Panc1 (cell line): ENCODE results near the gene VSIG8. TPM values are rescaled to one million over a fixed set of nuclear protein-coding genes. Genes with fewer than 3 reads are reported as not detected.

Experiments
- ATAC-seq: fragments of 200-7000 bp; cut with Tn5 transposase; 2 replicates; pipeline ENCODE4 v1.9.1; 2020; ENCODE audit warnings: mild to moderate bottlenecking, moderate library complexity
- BruUV-seq: library from RNA; stranded (reverse); fragments of 400-500 nt; replicated peaks from 2 replicates; lab custom pipeline; 2021; lab: Mats Ljungman, UMichigan
- CTCF ChIA-PET: fragments of 300-600 bp; sonication (Branson Sonifier 250); formaldehyde crosslinking; loops from one replicate; lab custom pipeline; 2022; ENCODE audit warnings: antibody characterized with exemption; lab: Charles Lee
- POLR2A ChIA-PET: fragments of 300-600 bp; sonication (Branson Sonifier 250); formaldehyde crosslinking; loops from one replicate; lab custom pipeline; 2022; ENCODE audit warnings: antibody characterized with exemption; lab: Charles Lee
- DNase-seq: peaks from one replicate; pipeline ENCODE4 v3.0.0-alpha.2; 2010; ENCODE audit warnings: low read depth, low spot score
- H3K27ac ChIP-seq: 2 replicates; pipeline ENCODE4 v1.5.1; 2011; ENCODE audit warnings: mild to moderate bottlenecking, low read length, inconsistent platforms
- H3K27me3 ChIP-seq: fragments of 200-500 bp; sonication (Bioruptor generic); 2 replicates; pipeline ENCODE4 v1.6.0; 2014; ENCODE audit warnings: low read length, inconsistent platforms; ENCODE audit not compliant: control insufficient read depth, insufficient read depth
- H3K36me3 ChIP-seq: fragments of 200-500 bp; sonication (Bioruptor generic); 2 replicates; pipeline ENCODE4 v1.5.1; 2014; ENCODE audit warnings: inconsistent platforms, mild to moderate bottlenecking, low read length, moderate library complexity; ENCODE audit not compliant: control insufficient read depth, insufficient read depth
- H3K4me1 ChIP-seq: 2 replicates; pipeline ENCODE4 v1.5.1; 2011; ENCODE audit warnings: inconsistent platforms, mild to moderate bottlenecking, low read length, moderate library complexity; ENCODE audit not compliant: control insufficient read depth, insufficient read depth
- H3K4me3 ChIP-seq, 2 experiments: 2 replicates each; pipeline ENCODE4 v1.5.1; 2011 to 2012; ENCODE audit warnings: low read depth in 2 of 2, low read length in 2 of 2, mild to moderate bottlenecking in 2 of 2, inconsistent platforms in 1 of 2, moderate library complexity in 1 of 2
- H3K9me3 ChIP-seq: fragments of 200-500 bp; sonication (Bioruptor generic); 2 replicates; pipeline ENCODE4 v1.5.1; 2014; ENCODE audit warnings: low read depth, mild to moderate bottlenecking, inconsistent platforms, low read length, moderate library complexity; ENCODE audit not compliant: control insufficient read depth, insufficient read depth
- CTCF ChIP-seq: fragments of 450-650 bp; IDR thresholded peaks from 2 replicates; pipeline ENCODE4 v1.5.1; 2017; ENCODE audit warnings: mild to moderate bottlenecking
- POLR2AphosphoS5 ChIP-seq: IDR thresholded peaks from 2 replicates; pipeline ENCODE4 v1.6.1; 2012; ENCODE audit warnings: mild to moderate bottlenecking, low read depth, low read length, moderate library complexity
- SIN3A ChIP-seq: IDR thresholded peaks from 2 replicates; pipeline ENCODE4 v1.6.1; 2012; ENCODE audit warnings: low read depth, mild to moderate bottlenecking, low read length, moderate library complexity, borderline replicate concordance; ENCODE audit not compliant: insufficient read depth
- TCF7L2 ChIP-seq: IDR thresholded peaks from 2 replicates; pipeline ENCODE4 v1.6.1; 2011; ENCODE audit warnings: mild to moderate bottlenecking, low read depth, low read length, inconsistent platforms
- in situ Hi-C: cut with HindIII; loops from 2 replicates; pipeline ENCODE4 v1.10.0; 2016; ENCODE audit warnings: low sequenced_read_pairs, low pct_unique_long_range_greater_than_20kb
- intact Hi-C: fragments of 100-400 bp; cut with micrococcal nuclease; formaldehyde crosslinking; loops from one replicate; pipeline ENCODE4 v1.10.0; 2022; ENCODE audit not compliant: unreplicated experiment
- total RNA-seq: library from RNA; stranded (reverse); gene quantifications from one replicate; pipeline ENCODE4 v1.2.1, GENCODE V29; 2021; ENCODE audit not compliant: unreplicated experiment
- TF ChIP-seq, protein P1 (sequence below), 2 experiments: IDR thresholded peaks; 2 replicates each; pipeline ENCODE4 v1.6.1; 2011 to 2012; ENCODE audit warnings: low read depth in 2 of 2, control low read depth in 1 of 2, low read length in 1 of 2, mild to moderate bottlenecking in 1 of 2, moderate library complexity in 1 of 2; ENCODE audit not compliant: insufficient read depth in 1 of 2

VSIG8 gene
- total RNA-seq, 1 experiment from 2014 or later, result not detected

DNA sequence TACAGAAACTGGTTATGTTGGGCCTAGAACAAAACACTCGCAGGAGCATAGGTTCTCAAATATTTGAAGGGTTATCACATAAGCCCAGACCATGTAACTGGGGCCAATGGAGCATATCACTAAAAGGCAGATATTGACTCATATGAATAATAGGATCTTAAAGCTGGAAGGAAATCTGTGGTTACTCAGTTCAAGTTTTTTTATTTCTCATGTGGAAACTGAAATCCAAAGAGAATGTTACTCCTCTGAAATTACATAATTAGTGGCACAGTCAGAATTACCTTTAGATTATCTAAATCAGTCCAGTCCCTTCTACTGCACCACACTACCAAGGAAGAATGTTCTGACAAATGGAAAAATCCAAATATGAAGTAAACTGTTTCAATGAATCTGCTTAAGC is 23.7 kb downstream of the VSIG8 start:
- POLR2A ChIA-PET, result no interaction called here
- Histone ChIP-seq H3K4me3 (no peak overlapping the region), H3K4me1 (no peaks in the 10 kb centered on the region), H3K27me3 (no peaks in the 10 kb centered on the region), H3K36me3 (no peaks in the 10 kb centered on the region), H3K27ac (no peak overlapping the region), H3K9me3 (no peaks in the 10 kb centered on the region)
- TF ChIP-seq CTCF (no peak), SIN3A (no peak), POLR2AphosphoS5 (no peak), TCF7L2 (no peak)
- TF ChIP-seq, protein P1, sequence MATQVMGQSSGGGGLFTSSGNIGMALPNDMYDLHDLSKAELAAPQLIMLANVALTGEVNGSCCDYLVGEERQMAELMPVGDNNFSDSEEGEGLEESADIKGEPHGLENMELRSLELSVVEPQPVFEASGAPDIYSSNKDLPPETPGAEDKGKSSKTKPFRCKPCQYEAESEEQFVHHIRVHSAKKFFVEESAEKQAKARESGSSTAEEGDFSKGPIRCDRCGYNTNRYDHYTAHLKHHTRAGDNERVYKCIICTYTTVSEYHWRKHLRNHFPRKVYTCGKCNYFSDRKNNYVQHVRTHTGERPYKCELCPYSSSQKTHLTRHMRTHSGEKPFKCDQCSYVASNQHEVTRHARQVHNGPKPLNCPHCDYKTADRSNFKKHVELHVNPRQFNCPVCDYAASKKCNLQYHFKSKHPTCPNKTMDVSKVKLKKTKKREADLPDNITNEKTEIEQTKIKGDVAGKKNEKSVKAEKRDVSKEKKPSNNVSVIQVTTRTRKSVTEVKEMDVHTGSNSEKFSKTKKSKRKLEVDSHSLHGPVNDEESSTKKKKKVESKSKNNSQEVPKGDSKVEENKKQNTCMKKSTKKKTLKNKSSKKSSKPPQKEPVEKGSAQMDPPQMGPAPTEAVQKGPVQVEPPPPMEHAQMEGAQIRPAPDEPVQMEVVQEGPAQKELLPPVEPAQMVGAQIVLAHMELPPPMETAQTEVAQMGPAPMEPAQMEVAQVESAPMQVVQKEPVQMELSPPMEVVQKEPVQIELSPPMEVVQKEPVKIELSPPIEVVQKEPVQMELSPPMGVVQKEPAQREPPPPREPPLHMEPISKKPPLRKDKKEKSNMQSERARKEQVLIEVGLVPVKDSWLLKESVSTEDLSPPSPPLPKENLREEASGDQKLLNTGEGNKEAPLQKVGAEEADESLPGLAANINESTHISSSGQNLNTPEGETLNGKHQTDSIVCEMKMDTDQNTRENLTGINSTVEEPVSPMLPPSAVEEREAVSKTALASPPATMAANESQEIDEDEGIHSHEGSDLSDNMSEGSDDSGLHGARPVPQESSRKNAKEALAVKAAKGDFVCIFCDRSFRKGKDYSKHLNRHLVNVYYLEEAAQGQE (IDR thresholded peaks at IDR 0.05; ENCODE audit: insufficient read depth in 1 of 2, low read depth in 2 of 2, low read length in 1 of 2), result no peak
- intact Hi-C loops (no loop called here), in situ Hi-C loops (no loop called here)
- no peak for DNase-seq
- BruUV-seq, result no TSS peak
- ATAC-seq, result no peak
- CTCF ChIA-PET, result no interaction called here

DNA sequence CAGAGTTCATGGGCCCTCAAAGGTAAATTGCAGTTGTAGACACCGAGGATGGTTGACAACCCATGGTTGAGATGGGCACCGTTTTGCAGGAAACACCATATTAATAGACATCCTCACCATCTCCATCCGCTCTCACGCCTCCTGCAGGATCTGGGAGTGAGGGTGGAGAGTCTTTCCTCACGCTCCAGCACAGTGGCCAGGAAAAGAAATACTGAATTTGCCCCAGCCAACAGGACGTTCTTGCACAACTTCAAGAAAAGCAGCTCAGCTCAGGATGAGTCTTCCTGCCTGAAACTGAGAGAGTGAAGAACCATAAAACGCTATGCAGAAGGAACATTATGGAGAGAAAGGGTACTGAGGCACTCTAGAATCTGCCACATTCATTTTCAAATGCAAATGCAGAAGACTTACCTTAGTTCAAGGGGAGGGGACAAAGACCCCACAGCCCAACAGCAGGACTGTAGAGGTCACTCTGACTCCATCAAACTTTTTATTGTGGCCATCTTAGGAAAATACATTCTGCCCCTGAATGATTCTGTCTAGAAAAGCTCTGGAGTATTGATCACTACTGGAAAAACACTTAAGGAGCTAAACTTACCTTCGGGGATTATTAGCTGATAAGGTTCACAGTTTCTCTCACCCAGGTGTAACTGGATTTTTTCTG is 26.5 kb downstream of the VSIG8 start:
- intact Hi-C loops (no loop called here), in situ Hi-C loops (no loop called here)
- ChIA-PET CTCF (no interaction called here), POLR2A (no interaction called here)
- no peaks in the 10 kb centered on the region for H3K4me1 ChIP-seq
- DNase-seq (no peak), ATAC-seq (no peak)
- H3K9me3 ChIP-seq, result no peaks in the 10 kb centered on the region
- no TSS peak for BruUV-seq
- H3K27me3 ChIP-seq, result no peaks in the 10 kb centered on the region
- TF ChIP-seq TCF7L2, result no peak
- H3K27ac ChIP-seq, result no peak overlapping the region
- H3K4me3 ChIP-seq, result no peak overlapping the region
- H3K36me3 ChIP-seq, result no peaks in the 10 kb centered on the region

- no peak for DNase-seq
- no peaks in the 10 kb centered on the region for H3K9me3 ChIP-seq
- H3K4me1 ChIP-seq, result no peaks in the 10 kb centered on the region
- no peak overlapping the region for H3K4me3 ChIP-seq
- CTCF ChIA-PET, result no interaction called here
- ATAC-seq, result no peak
- in situ Hi-C loops, result no loop called here
- TF ChIP-seq, protein P1 (IDR thresholded peaks at IDR 0.05; ENCODE audit: insufficient read depth in 1 of 2, low read depth in 2 of 2, low read length in 1 of 2), result no peak
- TF ChIP-seq CTCF, result no peak
- no peak for TF ChIP-seq TCF7L2
- no peak for TF ChIP-seq POLR2AphosphoS5
- no peak for TF ChIP-seq SIN3A
- no peaks in the 10 kb centered on the region for H3K27me3 ChIP-seq
- POLR2A ChIA-PET, result no interaction called here
- BruUV-seq, result no TSS peak
- H3K36me3 ChIP-seq, result no peaks in the 10 kb centered on the region
- intact Hi-C loops, result no loop called here
- H3K27ac ChIP-seq, result no peak overlapping the region
These were observed 27.1 kb downstream of the VSIG8 start for GRCh38 chr1:159835356-159835755.
